Fibroblast of lung (primary cell): ENCODE data around the gene ENOX1.

Source experiments
- EZH2 ChIP-seq: IDR thresholded peaks from 2 replicates; pipeline ENCODE4 v1.5.1; 2012; ENCODE audit warnings: low read length, control low read depth, mild to moderate bottlenecking; ENCODE audit errors: missing control alignments
- TF ChIP-seq, protein P1 (sequence below), 2 donors: IDR thresholded peaks in 1 of 2; conservative IDR thresholded peaks in 1 of 2; 1 replicate in 1 of 2; 2 replicates in 1 of 2; pipeline ENCODE4 v1.5.1; 2011 to 2012; ENCODE audit warnings: low read length in 2 of 2, control low read depth in 1 of 2, inconsistent platforms in 1 of 2, low read depth in 1 of 2, mild to moderate bottlenecking in 1 of 2

GRCh38 chr13:43652760-43653159, 134.0 kb downstream of the ENOX1 start:
- TF ChIP-seq, protein P1, sequence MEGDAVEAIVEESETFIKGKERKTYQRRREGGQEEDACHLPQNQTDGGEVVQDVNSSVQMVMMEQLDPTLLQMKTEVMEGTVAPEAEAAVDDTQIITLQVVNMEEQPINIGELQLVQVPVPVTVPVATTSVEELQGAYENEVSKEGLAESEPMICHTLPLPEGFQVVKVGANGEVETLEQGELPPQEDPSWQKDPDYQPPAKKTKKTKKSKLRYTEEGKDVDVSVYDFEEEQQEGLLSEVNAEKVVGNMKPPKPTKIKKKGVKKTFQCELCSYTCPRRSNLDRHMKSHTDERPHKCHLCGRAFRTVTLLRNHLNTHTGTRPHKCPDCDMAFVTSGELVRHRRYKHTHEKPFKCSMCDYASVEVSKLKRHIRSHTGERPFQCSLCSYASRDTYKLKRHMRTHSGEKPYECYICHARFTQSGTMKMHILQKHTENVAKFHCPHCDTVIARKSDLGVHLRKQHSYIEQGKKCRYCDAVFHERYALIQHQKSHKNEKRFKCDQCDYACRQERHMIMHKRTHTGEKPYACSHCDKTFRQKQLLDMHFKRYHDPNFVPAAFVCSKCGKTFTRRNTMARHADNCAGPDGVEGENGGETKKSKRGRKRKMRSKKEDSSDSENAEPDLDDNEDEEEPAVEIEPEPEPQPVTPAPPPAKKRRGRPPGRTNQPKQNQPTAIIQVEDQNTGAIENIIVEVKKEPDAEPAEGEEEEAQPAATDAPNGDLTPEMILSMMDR (conservative IDR thresholded peaks at IDR 0.05 in 1 of 2, IDR thresholded peaks at IDR 0.05 in 1 of 2; ENCODE audit: low read depth in 1 of 2, low read length in 2 of 2): no peak
- no peak for TF ChIP-seq EZH2
